ENCODE results near the gene SYNGAP1.

GRCh38 chr6:33390173-33390572 is 29.7 kb upstream of the SYNGAP1 start:
- TF ChIP-seq CTCF (IDR thresholded peaks at IDR 0.05; ENCODE audit: low read length), result no peak
- TF ChIP-seq EZH2 (optimal IDR thresholded peaks at IDR 0.05; ENCODE audit: low read depth, low read length), result no peak

Data from MM.1S (cell line).